ENCODE results near the gene COG2.

DNA sequence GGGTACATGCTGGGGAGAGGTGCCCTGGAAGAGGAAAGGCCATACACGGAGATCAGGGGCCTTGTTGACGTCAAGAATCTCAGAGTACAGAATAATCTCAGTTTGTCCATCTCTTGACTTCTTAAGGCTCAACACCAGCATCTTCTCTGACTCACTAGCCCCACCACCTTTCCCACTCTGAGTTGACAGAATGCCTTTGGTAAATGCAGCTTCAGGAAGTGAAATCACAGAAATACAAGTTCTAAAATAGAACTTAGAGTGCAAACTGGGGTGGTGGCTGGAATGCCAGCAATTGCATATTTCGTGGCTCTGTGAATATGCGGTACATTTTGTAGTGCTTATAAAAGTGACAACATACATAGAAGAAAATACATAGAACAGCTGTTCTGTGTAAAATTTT lies 1.6 kb downstream of the COG2 start:
- TF ChIP-seq CTCF (IDR thresholded peaks at IDR 0.05 in 4 of 5, conservative IDR thresholded peaks at IDR 0.05 in 1 of 5), result no peak
- TF ChIP-seq POLR2A (IDR thresholded peaks at IDR 0.05), result no peak

Measured in gastrocnemius medialis (tissue), 4 donors.